GM21529 (cell line): Measurements from ENCODE around the gene JADE3.
A peak's percentile ranks its signal among the peaks of the same experiment; 100 is the strongest.
"Not testable (repeated sequence)": the region's sequence is repeated elsewhere in the genome, so short reads cannot be mapped to it uniquely, and the experiment has no call there.

ENCODE experiments used
- ATAC-seq: cut with Tn5 transposase; IDR thresholded peaks from one replicate; pipeline ENCODE4 v1.9.1; 2021; ENCODE audit not compliant: unreplicated experiment

The JADE3 gene

GRCh38 chrX:46929439-46930261 is 17.4 kb downstream of the JADE3 start:
- no peak for ATAC-seq

GRCh38 chrX:46935295-46935694 is 23.1 kb downstream of the JADE3 start:
- ATAC-seq, result no peak

- ATAC-seq, result no peak
Observed at GRCh38 chrX:46938589-46938988, 26.4 kb downstream of the JADE3 start.

- no peak for ATAC-seq
Observed at GRCh38 chrX:46941341-46941740, 29.1 kb downstream of the JADE3 start.

GRCh38 chrX:46953137-46953527 is 40.9 kb downstream of the JADE3 start:
- peak; percentile 81 for ATAC-seq

GRCh38 chrX:46953597-46953996 is 41.4 kb downstream of the JADE3 start:
- peak; percentile 52 for ATAC-seq

- ATAC-seq, result no peak
Observed at GRCh38 chrX:46954716-46955115, 42.5 kb downstream of the JADE3 start.

GRCh38 chrX:46956589-46956988 is 44.4 kb downstream of the JADE3 start:
- not testable (repeated sequence) for ATAC-seq

- ATAC-seq, result no peak
Observed at GRCh38 chrX:46957297-46957696, 45.1 kb downstream of the JADE3 start.

GRCh38 chrX:46959101-46959500 is 46.9 kb downstream of the JADE3 start:
- no peak for ATAC-seq

- no peak for ATAC-seq
Observed at GRCh38 chrX:46959985-46960700, 47.9 kb downstream of the JADE3 start.

GRCh38 chrX:46961097-46961496 is 48.9 kb downstream of the JADE3 start:
- no peak for ATAC-seq

- ATAC-seq, result no peak
Observed at GRCh38 chrX:46961574-46962283, 49.5 kb downstream of the JADE3 start.

- no peak for ATAC-seq
Observed at GRCh38 chrX:46965125-46965758, 53.0 kb downstream of the JADE3 start.

GRCh38 chrX:46967547-46967946 is 55.3 kb downstream of the JADE3 start:
- ATAC-seq, result peak; percentile 78

GRCh38 chrX:46977046-46977445 is 64.8 kb downstream of the JADE3 start:
- not testable (repeated sequence) for ATAC-seq

GRCh38 chrX:46978341-46979291 is 66.4 kb downstream of the JADE3 start:
- no peak for ATAC-seq

GRCh38 chrX:46984705-46985104 is 72.5 kb downstream of the JADE3 start:
- no peak for ATAC-seq

- ATAC-seq, result no peak
Observed at GRCh38 chrX:46989548-46989947, 77.3 kb downstream of the JADE3 start.

- no peak for ATAC-seq
Observed at GRCh38 chrX:46991664-46992063, 79.4 kb downstream of the JADE3 start.
